DMS53 (cell line): ENCODE results near the gene KIAA1958.
"Not testable (repeated sequence)": the region's sequence is repeated elsewhere in the genome, so short reads cannot be mapped to it uniquely, and the experiment has no call there.

Experiments used
- DNase-seq: peaks from one replicate; lab custom pipeline; 2025; lab: John Stamatoyannopoulos, UW

KIAA1958 gene

DNA sequence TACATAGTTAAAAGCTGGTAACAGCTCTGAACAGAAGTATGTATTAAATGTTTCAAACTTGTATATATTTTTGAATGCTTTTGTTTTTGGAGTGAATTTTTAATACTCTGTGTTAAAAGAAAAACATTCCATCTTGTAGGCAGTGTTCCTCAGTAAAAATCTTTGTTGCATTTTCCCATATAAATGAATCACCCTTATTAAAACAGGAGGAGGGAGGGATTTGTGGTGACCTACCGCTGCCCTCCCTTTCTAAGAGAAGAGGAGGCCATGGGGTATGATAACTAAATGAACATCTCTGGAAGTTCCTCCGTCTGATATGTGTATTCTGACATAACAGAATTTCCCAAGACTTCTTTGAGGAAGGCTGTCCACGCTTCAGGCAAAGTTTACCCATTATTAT, 177.9 kb downstream of the KIAA1958 start:
- DNase-seq: no peak

DNA sequence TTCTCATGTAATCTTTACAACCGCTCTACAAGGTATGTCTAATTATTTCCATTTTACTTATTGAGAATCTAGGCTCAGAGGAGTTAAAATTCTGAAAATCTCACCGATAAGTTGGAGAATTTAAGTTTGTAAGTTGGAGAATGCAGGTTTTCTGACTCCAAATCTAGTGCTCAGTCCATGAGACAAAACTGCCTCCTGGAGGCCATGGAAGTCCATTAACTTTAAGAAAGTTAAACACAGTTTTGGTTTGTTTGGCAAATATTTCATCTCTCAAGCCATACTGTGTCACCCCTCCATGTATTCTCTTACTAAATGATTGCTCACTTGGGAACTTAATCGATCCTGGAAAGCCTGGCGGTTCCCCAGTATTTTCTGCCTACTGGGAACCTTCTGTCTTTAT, 178.7 kb downstream of the KIAA1958 start:
- DNase-seq: peak; percentile 3

DNA sequence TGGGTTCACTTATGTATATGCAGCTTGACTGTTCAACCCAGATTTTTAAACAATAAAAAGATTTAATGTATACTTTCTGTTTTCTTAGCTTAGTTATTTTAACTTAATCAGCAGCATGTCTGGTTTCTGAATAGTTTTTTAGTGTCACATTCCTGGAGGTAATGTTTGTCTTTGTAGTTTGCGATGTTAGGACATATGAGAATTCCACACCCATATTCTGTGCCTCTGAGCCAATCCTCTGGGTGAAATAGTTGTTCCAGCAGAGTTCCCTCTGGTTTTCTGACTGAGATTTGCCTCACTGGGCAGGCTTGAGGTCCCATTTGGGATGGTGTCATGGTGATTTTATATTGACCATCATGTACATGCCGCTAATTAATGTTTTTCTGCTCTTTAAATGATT, 182.7 kb downstream of the KIAA1958 start:
- no peak for DNase-seq

DNA sequence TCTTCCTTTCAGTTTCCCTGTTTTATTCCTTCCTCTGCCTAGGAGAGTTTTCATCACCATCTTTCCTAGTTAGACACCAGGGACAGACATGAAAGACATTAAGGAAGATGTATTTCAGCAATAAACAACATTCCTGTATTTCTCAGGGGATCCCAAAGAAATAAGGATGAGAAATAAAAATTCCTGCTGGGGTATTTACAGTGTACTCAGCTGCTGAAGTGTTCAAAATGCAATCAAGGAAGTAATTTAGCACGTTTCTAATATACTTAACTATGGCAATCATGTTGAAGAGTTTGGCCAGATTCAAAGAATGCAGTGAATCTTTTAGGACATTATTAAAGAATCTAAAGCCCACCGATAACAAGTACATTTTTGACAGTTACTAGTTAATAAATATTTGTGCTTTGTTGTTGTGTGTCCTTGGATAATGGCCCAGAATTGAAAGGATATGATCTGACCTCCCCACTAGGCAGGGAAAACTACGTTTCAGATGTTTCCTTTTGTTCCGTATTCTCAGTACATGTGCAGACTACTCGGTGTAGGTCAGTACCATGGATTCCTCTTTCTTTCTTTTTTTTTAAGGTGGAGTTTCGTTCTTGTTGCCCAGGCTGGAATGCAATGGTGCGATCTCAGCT, 184.5 kb downstream of the KIAA1958 start:
- no peak for DNase-seq

DNA sequence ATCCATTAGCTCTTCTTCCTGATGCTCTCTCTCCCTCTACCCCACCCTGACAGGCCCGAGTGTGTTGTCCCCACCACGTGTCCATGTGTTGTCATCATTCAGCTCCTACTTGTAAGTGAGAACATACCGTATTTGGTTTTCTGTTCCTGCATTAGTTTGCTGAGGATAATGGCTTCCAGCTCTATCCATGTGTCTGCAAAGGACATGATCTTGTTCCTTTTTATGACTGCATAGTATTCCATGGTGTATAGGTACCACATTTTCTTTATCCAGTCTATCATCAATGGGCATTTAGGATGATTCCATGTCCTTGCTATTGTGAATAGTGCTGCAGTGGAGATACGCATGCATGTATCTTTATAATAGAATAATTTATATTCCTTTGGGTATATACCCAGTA, 186.6 kb downstream of the KIAA1958 start:
- not testable (repeated sequence) for DNase-seq

DNA sequence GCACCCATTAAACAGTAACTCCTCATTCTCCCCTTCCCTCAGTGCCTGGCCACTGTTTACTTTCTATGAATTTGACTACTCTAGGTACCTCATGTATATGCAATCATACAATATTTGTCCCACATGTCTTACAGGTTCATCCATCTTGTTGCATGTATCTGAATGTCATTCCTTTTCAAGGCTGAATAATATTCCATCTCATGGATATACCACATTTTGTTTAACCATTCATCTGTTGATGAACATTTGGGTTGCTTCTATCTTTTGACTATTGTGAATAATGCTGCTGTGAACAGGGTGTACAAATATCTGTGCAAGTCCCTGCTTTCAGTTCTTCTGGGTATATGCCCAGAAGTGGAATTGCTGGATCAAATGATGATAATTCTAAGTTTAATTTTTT, 190.4 kb downstream of the KIAA1958 start:
- DNase-seq: no peak

DNA sequence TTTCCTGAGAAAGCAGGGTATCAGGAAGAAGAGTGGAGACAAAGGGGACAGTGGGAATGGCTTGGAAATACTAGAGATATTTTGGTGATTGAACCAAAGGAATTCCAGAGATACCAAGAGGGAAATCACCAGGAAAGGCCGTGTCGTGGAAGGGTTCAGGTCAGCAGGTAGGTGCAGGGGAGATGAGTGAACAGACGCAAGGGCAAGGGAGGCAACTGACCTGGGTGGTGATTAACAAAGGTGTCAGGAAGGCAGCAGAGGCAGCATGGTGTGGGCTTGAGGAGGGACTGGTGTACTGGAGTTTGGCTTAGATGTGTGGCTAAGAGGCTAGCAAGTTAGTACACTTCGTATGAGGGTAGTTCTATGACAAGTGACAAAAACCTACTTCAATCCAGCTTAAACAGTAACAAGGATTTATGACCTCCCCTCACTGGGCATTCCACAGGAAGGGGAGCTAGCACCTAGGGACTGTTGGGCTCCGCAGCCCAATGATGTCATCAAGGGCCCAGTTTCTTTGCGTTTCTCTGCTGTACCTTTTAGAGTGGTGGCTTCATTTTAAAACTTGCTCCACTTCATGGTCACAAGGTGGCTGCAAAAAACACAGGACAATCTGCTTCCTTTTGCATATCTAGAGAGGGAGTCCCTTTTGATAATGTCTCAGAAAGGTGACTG, 194.2 kb downstream of the KIAA1958 start:
- no peak for DNase-seq

DNA sequence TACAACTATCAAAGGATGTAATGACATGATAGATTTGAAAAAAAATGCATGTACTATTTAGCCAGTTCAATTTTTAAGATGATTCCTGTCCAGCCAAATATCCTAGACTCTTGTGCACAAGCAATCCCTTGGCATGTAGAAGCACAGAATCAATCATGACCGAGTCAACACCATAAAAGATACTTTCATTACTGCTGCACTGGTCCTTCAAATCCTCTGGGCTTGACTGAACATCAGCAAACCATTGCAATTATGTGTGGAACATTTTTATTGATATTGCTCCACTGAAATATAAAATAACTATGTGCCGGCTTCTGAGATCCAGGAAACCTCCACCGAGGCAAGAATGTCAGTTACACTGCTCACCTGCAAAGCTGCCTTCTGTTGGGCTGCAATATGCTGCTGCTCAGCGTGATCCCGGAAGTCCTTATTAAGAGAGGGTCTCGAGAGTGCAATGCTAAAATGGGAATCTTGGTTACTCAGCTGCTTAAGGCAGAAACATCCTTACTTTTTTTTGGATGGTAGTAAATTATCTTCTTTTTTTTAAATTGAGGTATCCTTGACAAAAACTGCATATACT, 202.6 kb downstream of the KIAA1958 start:
- DNase-seq: no peak

DNA sequence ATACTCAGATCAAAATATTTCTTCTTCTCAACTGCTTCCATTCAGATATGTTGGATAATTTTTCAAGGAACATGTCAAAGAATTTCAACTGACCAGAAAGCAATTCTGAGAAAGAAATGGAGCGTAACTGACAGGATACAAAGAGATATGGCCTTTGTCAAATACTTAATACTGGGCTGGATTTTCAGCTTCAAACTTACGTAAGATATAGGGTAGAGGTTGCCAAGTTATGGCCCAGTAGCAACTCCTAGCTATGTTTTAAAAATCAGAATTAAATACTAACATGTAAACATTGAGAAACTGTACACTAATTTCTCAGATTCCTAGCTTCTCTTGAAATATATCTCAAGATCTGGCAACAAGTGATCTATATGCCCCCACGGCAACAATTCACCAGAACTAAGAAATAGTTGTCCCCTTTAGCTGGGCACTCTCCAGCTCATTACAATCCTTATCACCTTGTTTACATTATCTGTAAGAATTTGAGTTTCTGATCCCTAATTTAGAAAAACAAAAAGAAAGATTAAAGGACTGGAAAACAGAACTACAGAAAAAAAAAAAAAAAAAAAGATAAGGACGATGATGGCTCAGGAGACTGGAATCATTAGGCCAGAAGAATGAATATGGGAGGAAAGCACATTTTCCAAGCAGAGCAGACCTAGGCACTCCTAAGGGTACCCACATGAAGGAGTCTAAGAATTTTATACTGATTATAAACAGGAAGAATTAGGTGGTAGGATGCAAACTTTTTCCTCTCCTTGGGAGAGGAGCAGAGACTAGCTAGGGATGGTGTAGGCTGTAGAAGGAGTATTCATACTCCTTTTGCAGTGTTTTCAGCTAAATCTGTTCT, 208.3 kb downstream of the KIAA1958 start:
- no peak for DNase-seq

DNA sequence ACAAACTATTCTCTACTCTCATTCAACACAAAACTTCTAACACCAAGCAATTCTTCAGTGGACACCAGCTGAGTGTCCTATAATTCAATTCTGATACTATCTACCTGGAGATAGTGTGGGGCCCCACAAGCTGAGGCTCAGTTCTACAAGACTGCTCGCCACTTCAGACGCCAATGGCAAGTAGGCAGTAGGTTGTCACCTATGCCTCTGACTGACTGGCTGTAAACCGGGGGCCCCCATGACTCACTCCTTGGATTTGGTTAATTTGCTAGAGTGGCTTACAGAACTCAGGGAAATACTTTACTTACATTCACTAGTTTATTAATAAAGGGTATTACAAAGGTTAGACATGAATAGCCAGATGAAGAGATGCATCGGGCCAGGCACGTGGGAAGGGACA, 209.8 kb downstream of the KIAA1958 start:
- DNase-seq: no peak

DNA sequence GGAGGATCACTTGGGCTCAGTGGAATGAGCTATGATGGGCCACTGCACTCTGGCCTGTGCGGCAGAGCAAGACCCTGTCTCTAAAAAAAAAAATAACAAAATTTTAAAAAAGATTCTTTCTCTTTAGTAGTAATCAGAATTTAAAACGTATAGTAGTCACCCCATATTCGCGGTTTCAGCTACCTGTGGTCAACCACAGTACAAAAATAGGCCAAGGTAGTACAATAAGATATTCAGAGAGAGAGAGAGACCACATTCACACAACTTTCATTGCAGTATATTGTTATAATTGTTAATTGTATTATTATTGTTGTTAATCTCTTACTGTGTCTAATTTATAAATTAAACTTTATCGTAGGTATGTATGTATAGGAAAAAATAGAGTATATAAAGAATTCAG, 212.6 kb downstream of the KIAA1958 start:
- DNase-seq: no peak

DNA sequence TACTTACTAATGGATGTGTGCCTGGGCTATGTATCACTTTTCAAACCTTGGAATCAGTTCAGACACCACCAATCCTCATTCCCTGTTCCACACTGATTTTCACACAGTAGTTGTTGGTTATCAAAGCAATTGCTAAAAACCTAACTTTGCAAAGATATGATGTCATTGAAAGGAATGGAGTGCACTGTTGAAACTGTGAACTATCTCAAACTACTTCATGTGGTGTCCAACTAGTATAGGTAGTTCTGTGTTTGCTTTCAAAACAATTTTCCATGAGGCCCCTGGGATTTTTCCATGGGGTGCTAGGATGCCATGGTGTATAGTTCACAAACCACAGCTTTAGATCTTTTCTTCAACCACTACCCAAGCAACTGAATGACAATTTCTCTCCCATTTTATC, 213.5 kb downstream of the KIAA1958 start:
- DNase-seq: no peak

DNA sequence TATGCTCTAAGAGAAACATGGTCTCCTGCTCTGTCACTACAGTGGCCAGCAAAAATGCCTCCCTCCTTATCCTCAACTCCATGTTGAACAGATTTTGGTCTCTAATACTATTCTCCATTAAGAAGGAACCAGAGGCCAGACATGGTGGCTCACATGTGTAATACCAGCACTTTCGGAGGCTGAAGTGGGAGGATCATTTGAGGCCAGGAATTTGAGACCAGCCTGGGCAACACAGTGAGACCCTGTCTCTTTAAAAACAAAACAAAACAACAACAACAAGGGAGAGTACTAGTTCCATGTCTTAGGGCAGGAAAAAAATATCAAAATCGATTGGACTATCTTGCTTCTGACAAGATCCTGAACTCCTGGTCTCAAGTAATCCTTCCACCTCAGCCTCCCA, 216.7 kb downstream of the KIAA1958 start:
- DNase-seq: no peak

DNA sequence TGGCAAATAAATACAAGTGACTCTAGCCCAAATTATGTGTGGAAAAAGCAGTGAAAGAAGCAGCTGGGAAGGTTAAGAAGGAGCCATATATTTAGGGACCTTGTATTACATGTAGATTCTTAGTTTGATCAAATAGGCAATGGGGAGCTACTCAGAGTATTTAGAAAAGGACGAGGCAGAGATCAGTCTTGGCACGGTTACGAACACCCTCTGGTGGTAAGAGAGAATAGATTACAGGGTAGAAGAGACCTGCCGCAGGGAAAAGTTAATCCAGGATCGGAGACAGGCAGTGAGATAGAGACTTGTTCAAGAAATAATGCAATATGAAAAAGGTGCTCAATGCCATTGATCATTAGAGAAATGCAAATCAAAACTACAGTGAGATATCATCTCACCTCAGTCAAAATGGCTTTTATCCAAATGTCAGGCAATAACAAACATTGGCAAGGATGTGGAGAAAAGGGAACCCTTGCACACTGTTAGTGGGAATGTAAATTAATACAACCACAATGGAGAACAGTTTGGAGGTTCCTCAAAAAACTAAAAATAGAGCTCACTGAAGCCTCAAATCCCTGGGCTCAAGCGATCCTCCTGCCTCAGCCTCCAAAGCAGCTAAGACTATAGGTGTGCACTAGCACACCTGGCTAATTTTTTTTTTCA, 219.3 kb downstream of the KIAA1958 start:
- DNase-seq: peak; percentile 4

DNA sequence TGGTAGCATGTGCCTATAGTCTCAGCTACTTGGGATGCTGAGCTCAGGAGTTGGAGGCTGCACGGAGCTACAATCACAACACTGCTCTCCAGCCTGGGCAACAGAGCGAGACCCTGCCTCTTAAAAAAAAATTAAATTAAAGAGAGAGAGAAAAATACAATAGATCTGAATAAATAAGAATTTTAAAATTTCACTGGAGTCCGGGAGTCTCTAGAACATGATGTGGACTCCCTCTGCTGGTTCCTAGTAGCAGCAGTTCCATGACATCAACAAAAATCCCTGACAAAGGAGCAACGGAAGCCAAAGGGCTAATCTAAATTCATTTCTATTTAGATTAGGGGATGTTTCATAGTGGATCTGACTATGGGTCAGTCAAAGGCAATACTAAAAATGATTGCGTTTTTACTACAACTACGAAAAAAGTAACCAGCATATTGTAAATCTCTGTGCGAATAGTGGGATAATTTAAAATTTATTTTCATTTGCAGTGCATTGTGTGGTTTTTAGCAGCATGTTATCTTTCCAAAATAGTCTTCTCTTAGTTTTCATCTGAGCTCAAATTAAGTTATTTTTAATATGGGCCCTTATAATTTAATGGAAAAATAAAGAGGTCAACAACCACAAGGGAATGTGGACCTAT, 224.5 kb downstream of the KIAA1958 start:
- DNase-seq: peak; percentile 36

DNA sequence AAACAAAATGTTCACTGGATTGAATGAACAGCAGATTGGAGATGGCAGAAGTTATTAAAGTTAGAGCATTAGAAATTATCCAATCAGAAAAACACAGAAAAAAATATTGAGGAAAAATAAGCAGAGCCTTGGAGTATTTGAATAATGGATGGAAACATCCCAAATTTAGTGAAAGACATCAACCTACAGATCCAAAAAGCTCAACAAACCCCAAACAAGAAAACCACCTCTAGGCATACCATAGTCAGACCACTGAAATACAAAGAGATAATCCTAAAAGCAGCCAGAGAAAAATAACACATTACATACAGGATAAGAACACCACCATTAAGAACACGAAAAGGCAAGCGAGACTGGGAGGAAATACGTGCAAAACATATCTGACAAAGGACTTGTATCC, 226.1 kb downstream of the KIAA1958 start:
- no peak for DNase-seq

DNA sequence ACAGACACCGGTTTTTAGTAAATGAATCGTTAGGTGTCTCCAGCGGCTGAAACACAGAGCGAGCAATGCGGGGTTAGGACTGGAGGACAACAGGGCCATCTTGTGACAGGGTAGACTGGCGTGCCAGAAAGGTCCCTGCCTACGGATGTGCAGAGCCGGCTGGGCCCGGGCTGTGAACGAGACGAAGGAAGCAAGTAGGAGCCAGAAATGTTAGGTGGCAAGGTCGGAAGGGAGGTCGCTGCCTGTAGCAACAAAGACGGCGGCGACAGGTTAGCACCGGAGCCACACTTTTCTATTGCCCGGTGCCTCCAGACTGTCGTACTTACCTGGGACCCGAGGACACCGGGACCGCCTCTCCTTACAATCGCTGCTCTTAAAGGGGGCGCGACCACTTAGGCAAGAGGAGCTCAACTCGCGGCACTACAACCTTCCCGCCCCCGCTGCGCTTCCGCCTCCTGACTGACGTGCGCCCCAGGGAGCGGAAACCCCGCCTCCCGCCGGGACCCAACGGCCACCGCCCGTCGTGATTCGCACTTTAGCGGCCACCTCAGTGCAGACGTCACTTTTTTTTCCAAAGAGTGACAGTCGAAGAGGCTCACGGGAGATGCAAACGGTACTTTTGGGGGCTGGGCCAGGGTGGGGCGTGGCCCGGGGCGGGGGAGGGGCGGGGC, 231.2 kb downstream of the KIAA1958 start, which contains the start of gene INIP:
Gene INIP (minus strand): TSS at position 457 of the 671 bp plus-strand sequence. CDS start 1,632 bp downstream, outside the sequence.
- peak; percentile 98 for DNase-seq
